Testis (tissue), 3 donors: Measurements from ENCODE around the gene CDK5RAP2. TPM values are rescaled to one million over a fixed set of nuclear protein-coding genes. Genes with fewer than 3 reads are reported as not detected.

Source experiments
- DNase-seq: peaks from one replicate; pipeline ENCODE4 v3.0.0-alpha.2; 2019
- H3K27ac ChIP-seq, 2 donors: fragments of 200-600 bp; sonication (generic); one replicate each; pipeline ENCODE4 v1.5.1; 2019
- H3K27me3 ChIP-seq: fragments of 200-600 bp; sonication (generic); one replicate; pipeline ENCODE4 v1.5.1; 2019
- H3K36me3 ChIP-seq: fragments of 200-600 bp; sonication (generic); one replicate; pipeline ENCODE4 v1.5.1; 2017; ENCODE audit warnings: low read depth; ENCODE audit errors: missing control alignments
- H3K4me1 ChIP-seq: fragments of 200-600 bp; sonication (generic); one replicate; pipeline ENCODE4 v1.5.1; 2019
- H3K4me3 ChIP-seq, 2 donors: fragments of 200-600 bp; sonication (generic); one replicate each; pipeline ENCODE4 v1.5.1; 2017 to 2019
- H3K9me3 ChIP-seq: fragments of 200-600 bp; sonication (generic); one replicate; pipeline ENCODE4 v1.5.1; 2017
- POLR2A ChIP-seq: fragments of 450-650 bp; IDR thresholded peaks from one replicate; pipeline ENCODE4 v1.6.1; 2017; ENCODE audit warnings: antibody characterized with exemption, mild to moderate bottlenecking, moderate library complexity
- WGBS, 2 donors: methylation state at CpG; one replicate each; pipeline ENCODE4 v1.1.5; 2018; 5-methylcytosine and 5-hydroxymethylcytosine counted together
- intact Hi-C: fragments of 100-400 bp; cut with DNase I; formaldehyde crosslinking; loops from one replicate; pipeline ENCODE4 v1.15.1; 2023; ENCODE audit warnings: low total_unique reads
- polyA plus RNA-seq: library from polyadenylated mRNA; stranded (reverse); fragments of 350-450 nt; fragmentation: Illumina TruSeq; extraction: RNeasy Lipid Tissue Mini Kit (QIAGEN cat#74804); gene quantifications from one replicate; pipeline ENCODE4 v1.2.3, GENCODE V29; 2014; ENCODE audit warnings: low read depth, low replicate concordance; ENCODE audit not compliant: insufficient read depth
- total RNA-seq, 2 donors: library from RNA; depleted of rRNA; stranded (reverse); fragments of >200 nt; gene quantifications; one replicate each; pipeline ENCODE4 v1.2.3, GENCODE V29; 2016
- TF ChIP-seq, protein P1 (sequence below), 3 experiments: fragments of 450-650 bp in 2 of 3; fragments of 200-600 bp in 1 of 3; sonication (generic) in 1 of 3; IDR thresholded peaks; one replicate each; pipeline ENCODE4 v1.5.1; 2016 to 2019; ENCODE audit warnings: antibody characterized with exemption in 3 of 3, mild to moderate bottlenecking in 2 of 3, moderate library complexity in 1 of 3

Gene CDK5RAP2
- total and polyA plus RNA-seq, 3 donors from 2014 or later = 64.9 to 80.5 (median 76.1) TPM

DNA sequence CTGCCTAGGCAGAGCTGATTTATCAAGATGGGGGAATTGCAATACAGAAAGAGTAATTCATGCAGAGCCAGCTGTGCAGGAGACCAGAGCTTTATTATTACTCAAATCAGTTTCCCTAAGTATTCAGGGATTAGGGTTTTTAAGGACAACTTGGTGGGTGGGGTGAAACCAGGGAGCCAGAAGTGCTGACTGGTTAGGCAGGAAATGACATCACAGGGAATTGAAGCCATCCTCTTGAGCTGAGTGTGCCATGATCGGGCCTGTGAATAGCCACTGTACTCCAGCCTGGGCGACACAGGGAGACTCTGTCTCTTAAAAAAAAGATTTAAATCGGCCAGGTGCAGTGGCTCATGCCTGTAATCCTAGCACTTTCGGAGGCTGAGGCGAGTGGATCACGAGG lies 45.3 kb upstream of the CDK5RAP2 start:
- Histone ChIP-seq H3K4me1 (no peaks in the 10 kb centered on the region), H3K9me3 (no peaks in the 10 kb centered on the region), H3K27me3 (no peaks in the 10 kb centered on the region), H3K36me3 (no peaks in the 10 kb centered on the region), H3K4me3 (no peak overlapping the region), H3K27ac (no peak overlapping the region)
- no peak for DNase-seq
- intact Hi-C loops = no loop called here
- WGBS, 2 donors = 94 to 98% methylated on average over 6 of the region's 6 CpGs
- no peak for TF ChIP-seq POLR2A
- TF ChIP-seq, protein P1, sequence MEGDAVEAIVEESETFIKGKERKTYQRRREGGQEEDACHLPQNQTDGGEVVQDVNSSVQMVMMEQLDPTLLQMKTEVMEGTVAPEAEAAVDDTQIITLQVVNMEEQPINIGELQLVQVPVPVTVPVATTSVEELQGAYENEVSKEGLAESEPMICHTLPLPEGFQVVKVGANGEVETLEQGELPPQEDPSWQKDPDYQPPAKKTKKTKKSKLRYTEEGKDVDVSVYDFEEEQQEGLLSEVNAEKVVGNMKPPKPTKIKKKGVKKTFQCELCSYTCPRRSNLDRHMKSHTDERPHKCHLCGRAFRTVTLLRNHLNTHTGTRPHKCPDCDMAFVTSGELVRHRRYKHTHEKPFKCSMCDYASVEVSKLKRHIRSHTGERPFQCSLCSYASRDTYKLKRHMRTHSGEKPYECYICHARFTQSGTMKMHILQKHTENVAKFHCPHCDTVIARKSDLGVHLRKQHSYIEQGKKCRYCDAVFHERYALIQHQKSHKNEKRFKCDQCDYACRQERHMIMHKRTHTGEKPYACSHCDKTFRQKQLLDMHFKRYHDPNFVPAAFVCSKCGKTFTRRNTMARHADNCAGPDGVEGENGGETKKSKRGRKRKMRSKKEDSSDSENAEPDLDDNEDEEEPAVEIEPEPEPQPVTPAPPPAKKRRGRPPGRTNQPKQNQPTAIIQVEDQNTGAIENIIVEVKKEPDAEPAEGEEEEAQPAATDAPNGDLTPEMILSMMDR (IDR thresholded peaks at IDR 0.05) = no peak

DNA sequence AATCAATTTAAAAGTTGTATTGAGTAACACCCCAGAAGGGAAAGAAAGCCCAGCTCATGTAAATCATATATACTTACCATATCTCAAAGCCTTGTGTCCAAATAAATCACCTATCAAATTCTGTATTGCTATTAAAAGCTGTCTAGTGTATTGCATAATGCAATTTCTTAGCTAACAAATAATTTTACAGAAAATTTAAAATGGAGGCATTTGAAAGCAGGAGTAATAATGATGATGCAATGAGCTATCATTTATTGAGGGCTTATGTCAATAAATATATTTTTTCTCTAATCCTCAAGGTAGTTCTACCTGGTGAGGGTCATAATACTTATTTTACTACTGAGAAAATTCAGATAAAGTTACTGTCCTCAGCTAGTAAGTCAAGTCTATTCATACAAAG lies 42.8 kb upstream of the CDK5RAP2 start:
- Histone ChIP-seq H3K4me3 (no peak overlapping the region), H3K9me3 (no peaks in the 10 kb centered on the region), H3K36me3 (no peaks in the 10 kb centered on the region), H3K27ac (no peak overlapping the region), H3K27me3 (no peaks in the 10 kb centered on the region), H3K4me1 (no peaks in the 10 kb centered on the region)
- TF ChIP-seq, protein P1 (IDR thresholded peaks at IDR 0.05) = no peak
- no peak for TF ChIP-seq POLR2A
- intact Hi-C loops = no loop called here
- no peak for DNase-seq

DNA sequence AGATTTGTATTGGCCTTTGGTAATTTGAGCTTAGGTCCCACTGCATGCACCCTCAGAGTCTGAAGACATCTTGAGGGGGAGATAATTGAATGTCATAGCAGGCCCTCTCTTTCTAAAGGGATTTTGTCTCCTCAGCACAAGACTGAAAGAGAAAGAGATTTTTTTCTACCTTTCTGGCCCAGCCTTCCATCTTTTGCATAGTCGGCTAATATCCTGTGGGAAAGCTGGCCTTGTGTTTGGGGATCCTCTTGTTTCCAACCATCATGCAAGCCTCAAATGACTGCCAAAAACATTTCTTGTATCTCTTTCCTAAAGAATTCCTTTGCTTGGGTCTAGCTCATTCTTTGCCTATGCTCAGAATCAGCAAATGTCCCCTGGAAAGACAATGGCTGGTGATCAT lies 42.0 kb upstream of the CDK5RAP2 start:
- no peaks in the 10 kb centered on the region for H3K36me3 ChIP-seq
- DNase-seq = no peak
- no peaks in the 10 kb centered on the region for H3K27me3 ChIP-seq
- intact Hi-C loops = no loop called here
- 87 to 93% methylated on average over 1 of the region's 1 CpG for WGBS, 2 donors
- H3K4me3 ChIP-seq = no peak overlapping the region
- H3K4me1 ChIP-seq = no peaks in the 10 kb centered on the region
- H3K27ac ChIP-seq = no peak overlapping the region
- TF ChIP-seq, protein P1 (IDR thresholded peaks at IDR 0.05) = no peak
- no peak for TF ChIP-seq POLR2A
- no peaks in the 10 kb centered on the region for H3K9me3 ChIP-seq

DNA sequence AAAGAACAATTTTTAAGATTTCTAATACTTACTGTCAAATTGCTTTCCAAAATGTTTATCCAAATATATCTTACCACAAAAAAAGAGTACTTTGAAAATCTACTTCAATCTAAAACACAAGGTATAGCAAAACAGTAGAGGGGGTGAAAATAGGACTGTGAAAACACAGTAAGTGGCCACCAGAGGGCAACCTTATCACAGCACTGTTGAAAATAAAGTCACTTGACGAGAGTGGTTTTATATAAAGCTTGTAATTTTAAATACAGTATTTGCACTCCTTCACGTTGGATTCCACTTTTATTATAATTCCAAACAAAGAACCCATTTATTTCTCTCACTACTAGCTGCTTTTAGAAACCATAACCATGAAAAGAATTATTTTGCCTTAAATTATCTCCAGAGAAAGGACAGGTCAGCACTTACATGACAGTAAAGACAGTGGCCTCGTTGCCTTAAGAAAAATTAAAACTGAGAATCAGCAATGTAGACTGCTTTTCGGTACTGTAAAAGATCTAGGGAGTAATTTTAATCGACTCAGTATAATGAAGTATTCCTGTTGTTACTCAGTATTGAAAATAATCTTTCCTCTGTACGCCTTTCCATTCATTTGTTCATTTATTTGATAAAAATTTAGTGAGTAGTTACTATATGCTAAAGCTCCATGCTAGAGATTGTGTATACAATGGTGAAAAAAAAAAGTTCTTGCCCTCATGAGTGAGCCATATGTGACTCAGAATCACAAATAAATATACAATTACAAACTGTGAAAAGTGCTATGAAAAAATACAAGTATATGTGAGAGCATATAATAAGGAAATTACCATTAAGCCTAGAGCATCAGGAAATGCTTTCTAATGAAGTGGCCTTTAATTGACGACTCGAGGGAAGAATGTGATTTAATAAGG lies 40.0 kb upstream of the CDK5RAP2 start:
- intact Hi-C loops = no loop called here
- peak; percentile 78 for DNase-seq
- Histone ChIP-seq H3K27ac (no peak overlapping the region), H3K4me3 (no peak overlapping the region), H3K27me3 (no peaks in the 10 kb centered on the region), H3K9me3 (no peaks in the 10 kb centered on the region), H3K4me1 (no peaks in the 10 kb centered on the region), H3K36me3 (no peaks in the 10 kb centered on the region)
- TF ChIP-seq POLR2A = no peak
- TF ChIP-seq, protein P1 (IDR thresholded peaks at IDR 0.05) = peak; percentile 77 to 87 (median 78)
- 59 to 63% methylated on average over 8 of the region's 8 CpGs for WGBS, 2 donors
